H9 (cell line): ENCODE data around the gene NEURL3. TPM values are rescaled to one million over a fixed set of nuclear protein-coding genes. Genes with fewer than 3 reads are reported as not detected.

Experiments used
- DNase-seq: peaks from one replicate; pipeline ENCODE4 v3.0.0-alpha.2; 2017
- H2AFZ ChIP-seq: one replicate; pipeline ENCODE4 v1.6.1; 2013; ENCODE audit warnings: mild to moderate bottlenecking, low read length, control low read depth, moderate library complexity
- H2AK5ac ChIP-seq: 2 replicates; pipeline ENCODE4 v1.6.1; 2013; ENCODE audit warnings: low read length, control low read depth, mixed read lengths; ENCODE audit not compliant: insufficient read length
- H2BK120ac ChIP-seq: one replicate; pipeline ENCODE4 v1.6.1; 2013; ENCODE audit warnings: low read depth, mild to moderate bottlenecking, low read length, control low read depth, inconsistent platforms; ENCODE audit not compliant: poor library complexity, severe bottlenecking
- H2BK12ac ChIP-seq: 2 replicates; pipeline ENCODE4 v1.6.1; 2013; ENCODE audit warnings: low read length, control low read depth, mixed read lengths, low read depth; ENCODE audit not compliant: insufficient read length
- H2BK15ac ChIP-seq: 2 replicates; pipeline ENCODE4 v1.6.1; 2013; ENCODE audit warnings: low read depth, low read length, control low read depth
- H2BK20ac ChIP-seq: one replicate; pipeline ENCODE4 v1.6.1; 2013; ENCODE audit warnings: low read depth, mild to moderate bottlenecking, low read length, control low read depth, inconsistent platforms; ENCODE audit not compliant: poor library complexity, severe bottlenecking
- H2BK5ac ChIP-seq: 2 replicates; pipeline ENCODE4 v1.6.1; 2013; ENCODE audit warnings: low read length, control low read depth, mixed read lengths; ENCODE audit not compliant: insufficient read length
- H3K14ac ChIP-seq: 2 replicates; pipeline ENCODE4 v1.6.1; 2013; ENCODE audit warnings: low read length, control low read depth; ENCODE audit not compliant: insufficient read depth
- H3K18ac ChIP-seq: 2 replicates; pipeline ENCODE4 v1.6.1; 2013; ENCODE audit warnings: low read depth, mild to moderate bottlenecking, mixed read lengths, low read length, control low read depth; ENCODE audit not compliant: insufficient read length
- H3K23ac ChIP-seq: 2 replicates; pipeline ENCODE4 v1.6.1; 2013; ENCODE audit warnings: low read length, control low read depth, mixed read lengths, low read depth; ENCODE audit not compliant: insufficient read length
- H3K23me2 ChIP-seq: 2 replicates; pipeline ENCODE4 v1.6.1; 2013; ENCODE audit warnings: low read depth, mild to moderate bottlenecking, mixed read lengths, low read length, control low read depth; ENCODE audit not compliant: insufficient read length, poor library complexity, severe bottlenecking
- H3K27ac ChIP-seq: 2 replicates; pipeline ENCODE4 v1.5.1; 2013; ENCODE audit warnings: low read length, control low read depth, mixed read lengths, low read depth; ENCODE audit not compliant: insufficient read length
- H3K27me3 ChIP-seq: 2 replicates; pipeline ENCODE4 v1.6.1; 2013; ENCODE audit warnings: low read length, control low read depth, inconsistent platforms; ENCODE audit not compliant: insufficient read depth
- H3K4ac ChIP-seq: 2 replicates; pipeline ENCODE4 v1.6.1; 2013; ENCODE audit warnings: low read depth, mild to moderate bottlenecking, control low read depth, inconsistent platforms, low read length, moderate library complexity
- H3K4me1 ChIP-seq: 2 replicates; pipeline ENCODE4 v1.6.1; 2013; ENCODE audit warnings: low read length, control low read depth, inconsistent platforms; ENCODE audit not compliant: insufficient read depth
- H3K4me2 ChIP-seq: 2 replicates; pipeline ENCODE4 v1.6.1; 2013; ENCODE audit warnings: low read length, control low read depth, mixed read lengths; ENCODE audit not compliant: insufficient read length, insufficient read depth
- H3K56ac ChIP-seq: 2 replicates; pipeline ENCODE4 v1.6.1; 2013; ENCODE audit warnings: low read depth, mild to moderate bottlenecking, mixed read lengths, low read length, control low read depth; ENCODE audit not compliant: insufficient read length
- H3K79me1 ChIP-seq: 2 replicates; pipeline ENCODE4 v1.6.1; 2013; ENCODE audit warnings: low read depth, mild to moderate bottlenecking, moderate library complexity, low read length, control low read depth, inconsistent platforms; ENCODE audit not compliant: insufficient read depth, poor library complexity, severe bottlenecking
- H3K79me2 ChIP-seq: 2 replicates; pipeline ENCODE4 v1.6.1; 2013; ENCODE audit warnings: low read length, control low read depth, inconsistent platforms; ENCODE audit not compliant: insufficient read depth
- H3K9ac ChIP-seq: 2 replicates; pipeline ENCODE4 v1.6.1; 2013; ENCODE audit warnings: low read length, control low read depth, mixed read lengths; ENCODE audit not compliant: insufficient read length; ENCODE audit errors: extremely low read depth
- H3K9me3 ChIP-seq: one replicate; pipeline ENCODE4 v1.6.1; 2013; ENCODE audit warnings: low read depth, low read length, inconsistent platforms; ENCODE audit not compliant: control insufficient read depth
- H3T11ph ChIP-seq: one replicate; pipeline ENCODE4 v1.6.1; 2013; ENCODE audit warnings: mild to moderate bottlenecking, low read length, control low read depth, inconsistent platforms
- H4K20me1 ChIP-seq: one replicate; pipeline ENCODE4 v1.6.1; 2013; ENCODE audit not compliant: control insufficient read depth, insufficient read length, insufficient read depth
- H4K5ac ChIP-seq: 2 replicates; pipeline ENCODE4 v1.6.1; 2013; ENCODE audit warnings: low read depth, mild to moderate bottlenecking, mixed read lengths, low read length, control low read depth; ENCODE audit not compliant: insufficient read length
- H4K8ac ChIP-seq: replicated peaks from 2 replicates; pipeline ENCODE4 v1.6.1; 2013; ENCODE audit warnings: low read length, control low read depth, mixed read lengths, low read depth; ENCODE audit not compliant: insufficient read length
- H4K91ac ChIP-seq: 2 replicates; pipeline ENCODE4 v1.6.1; 2013; ENCODE audit warnings: low read depth, mild to moderate bottlenecking, moderate library complexity, mixed read lengths, low read length, control low read depth; ENCODE audit not compliant: insufficient read length
- H3K27ac Mint-ChIP-seq, 3 experiments: 2 replicates in 2 of 3; 3 replicates in 1 of 3; pipeline ENCODE4 v1.8.0; 2020 to 2021; ENCODE audit warnings: mixed read lengths in 3 of 3, mild to moderate bottlenecking in 1 of 3, moderate library complexity in 1 of 3
- H3K27me3 Mint-ChIP-seq: 2 replicates; pipeline ENCODE4 v1.8.0; 2021; ENCODE audit warnings: low read depth, mild to moderate bottlenecking, moderate library complexity, mixed read lengths
- H3K36me3 Mint-ChIP-seq, 3 experiments: 2 replicates in 2 of 3; 3 replicates in 1 of 3; pipeline ENCODE4 v1.8.0; 2020 to 2021; ENCODE audit warnings: low read depth in 3 of 3, mixed read lengths in 3 of 3; ENCODE audit not compliant: insufficient read depth in 1 of 3
- H3K4me1 Mint-ChIP-seq, 2 experiments: 2 replicates each; pipeline ENCODE4 v1.8.0; 2020; ENCODE audit warnings: mixed read lengths in 2 of 2
- H3K4me3 Mint-ChIP-seq, 2 experiments: 2 replicates in 1 of 2; 3 replicates in 1 of 2; pipeline ENCODE4 v1.8.0; 2020 to 2021; ENCODE audit warnings: mild to moderate bottlenecking in 2 of 2, mixed read lengths in 2 of 2, moderate library complexity in 1 of 2
- H3K9me3 Mint-ChIP-seq, 2 experiments: 2 replicates in 1 of 2; 3 replicates in 1 of 2; pipeline ENCODE4 v1.8.0; 2020; ENCODE audit warnings: mild to moderate bottlenecking in 2 of 2, mixed read lengths in 2 of 2, moderate library complexity in 1 of 2
- WGBS: extraction: QIAGEN DNeasy Blood & Tissue Kit; methylation state at CpG from one replicate; pipeline ENCODE4 v1.1.7; 2013; ENCODE audit warnings: missing lambda C conversion rate, low lambda C conversion rate, mixed read lengths; ENCODE audit not compliant: insufficient read length; ENCODE audit errors: extremely low coverage; 5-methylcytosine and 5-hydroxymethylcytosine counted together
- total RNA-seq: library from RNA; stranded (reverse); gene quantifications from 2 replicates; pipeline ENCODE4 v1.2.1, GENCODE V29; 2021
- TF ChIP-seq, protein P1 (sequence below): fragments of 200-600 bp; sonication (generic); conservative IDR thresholded peaks from 3 replicates; pipeline ENCODE4 v1.8.0; 2021; ENCODE audit warnings: antibody characterized with exemption, mild to moderate bottlenecking

NEURL3 gene
- total RNA-seq, 1 experiment from 2014 or later = not detected

DNA sequence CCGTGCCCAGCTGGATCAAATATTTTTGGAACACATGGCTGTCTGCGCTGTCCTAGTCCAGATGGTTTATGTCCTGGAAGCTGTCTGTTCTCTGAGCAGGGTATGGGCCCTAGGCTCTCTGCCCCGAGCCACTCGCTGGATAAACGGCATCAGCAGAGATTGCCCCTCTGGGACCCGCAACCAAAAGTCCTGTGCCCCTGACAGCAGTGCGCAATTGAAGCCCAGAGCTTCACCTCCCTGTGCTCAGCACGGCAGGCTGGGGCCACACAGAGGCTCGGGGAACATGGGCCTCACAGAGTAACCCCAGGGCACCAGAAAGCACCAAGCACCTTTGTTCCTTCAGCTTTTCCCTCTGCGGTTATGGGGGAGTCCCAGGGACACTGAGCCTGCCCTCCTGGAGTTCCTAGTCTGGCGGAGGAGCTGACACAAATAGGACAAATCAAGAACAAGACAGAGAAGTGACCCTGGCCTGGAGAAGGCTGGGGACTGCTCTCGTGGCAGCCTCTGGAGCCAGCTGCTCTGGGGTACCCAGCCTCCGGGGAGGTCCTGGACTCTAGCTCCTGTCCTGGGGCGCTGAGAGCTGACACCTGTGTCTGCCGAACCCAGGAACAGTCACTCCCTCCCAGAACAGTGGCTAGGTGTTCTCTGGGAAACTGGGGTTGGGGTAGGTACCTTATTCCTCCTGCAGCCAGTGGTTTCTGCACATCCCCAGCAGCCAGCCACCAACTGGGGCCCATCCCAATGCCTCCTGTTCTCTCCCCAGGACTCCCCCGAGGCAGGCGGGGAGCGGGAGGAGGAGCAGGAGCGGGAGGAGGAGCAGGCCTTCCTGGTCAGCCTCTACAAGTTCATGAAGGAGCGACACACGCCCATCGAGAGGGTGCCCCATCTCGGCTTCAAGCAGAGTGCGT is 43.7 kb upstream of the NEURL3 start:
- H3K4ac ChIP-seq = no peak overlapping the region
- H2BK20ac ChIP-seq = no peak overlapping the region
- H3K79me1 ChIP-seq = no peaks in the 10 kb centered on the region
- DNase-seq = no peak
- H2BK5ac ChIP-seq = no peak overlapping the region
- H3K23ac ChIP-seq = no peak overlapping the region
- H3K9me3 Mint-ChIP-seq = peaks cover 4 to 5% of the 10 kb centered on the region in 2 experiments; a peak in 3 of 5 replicates
- no peak overlapping the region for H3T11ph ChIP-seq
- no peak overlapping the region for H4K5ac ChIP-seq
- no peak overlapping the region for H3K9ac ChIP-seq
- no peak overlapping the region for H3K56ac ChIP-seq
- H2AFZ ChIP-seq = no peak overlapping the region
- no peak overlapping the region for H2BK120ac ChIP-seq
- no peak overlapping the region for H3K4me2 ChIP-seq
- no peak overlapping the region for H3K27ac Mint-ChIP-seq
- no peak overlapping the region for H4K8ac ChIP-seq
- no peak overlapping the region for H4K91ac ChIP-seq
- H2BK15ac ChIP-seq = 0 out of 2 replicates have a peak overlapping the region, but pooled peaks have one; percentile 45
- TF ChIP-seq, protein P1, sequence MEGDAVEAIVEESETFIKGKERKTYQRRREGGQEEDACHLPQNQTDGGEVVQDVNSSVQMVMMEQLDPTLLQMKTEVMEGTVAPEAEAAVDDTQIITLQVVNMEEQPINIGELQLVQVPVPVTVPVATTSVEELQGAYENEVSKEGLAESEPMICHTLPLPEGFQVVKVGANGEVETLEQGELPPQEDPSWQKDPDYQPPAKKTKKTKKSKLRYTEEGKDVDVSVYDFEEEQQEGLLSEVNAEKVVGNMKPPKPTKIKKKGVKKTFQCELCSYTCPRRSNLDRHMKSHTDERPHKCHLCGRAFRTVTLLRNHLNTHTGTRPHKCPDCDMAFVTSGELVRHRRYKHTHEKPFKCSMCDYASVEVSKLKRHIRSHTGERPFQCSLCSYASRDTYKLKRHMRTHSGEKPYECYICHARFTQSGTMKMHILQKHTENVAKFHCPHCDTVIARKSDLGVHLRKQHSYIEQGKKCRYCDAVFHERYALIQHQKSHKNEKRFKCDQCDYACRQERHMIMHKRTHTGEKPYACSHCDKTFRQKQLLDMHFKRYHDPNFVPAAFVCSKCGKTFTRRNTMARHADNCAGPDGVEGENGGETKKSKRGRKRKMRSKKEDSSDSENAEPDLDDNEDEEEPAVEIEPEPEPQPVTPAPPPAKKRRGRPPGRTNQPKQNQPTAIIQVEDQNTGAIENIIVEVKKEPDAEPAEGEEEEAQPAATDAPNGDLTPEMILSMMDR = no peak
- H3K4me3 Mint-ChIP-seq = no peak overlapping the region
- H4K20me1 ChIP-seq = no peaks in the 10 kb centered on the region
- peaks cover 10% of the 10 kb centered on the region for H3K27me3 Mint-ChIP-seq
- no peaks in the 10 kb centered on the region for H3K27me3 ChIP-seq
- no peak overlapping the region for H2AK5ac ChIP-seq
- no peak overlapping the region for H3K18ac ChIP-seq
- H3K23me2 ChIP-seq = no peaks in the 10 kb centered on the region
- H3K9me3 ChIP-seq = no peaks in the 10 kb centered on the region
- H3K4me1 Mint-ChIP-seq = peaks cover 11 to 18% of the 10 kb centered on the region in 2 experiments
- H3K14ac ChIP-seq = no peak overlapping the region; the same call in 1 of the 2 replicates
- peaks cover 4 to 6% (median 5%) of the 10 kb centered on the region in 3 experiments for H3K36me3 Mint-ChIP-seq
- H3K27ac ChIP-seq = no peak overlapping the region
- no CpG with 5 or more reads among the region's 24 CpGs for WGBS
- no peaks in the 10 kb centered on the region for H3K4me1 ChIP-seq
- no peaks in the 10 kb centered on the region for H3K79me2 ChIP-seq
- H2BK12ac ChIP-seq = no peak overlapping the region
